ENCODE results near the gene AFAP1.

Gene AFAP1

DNA sequence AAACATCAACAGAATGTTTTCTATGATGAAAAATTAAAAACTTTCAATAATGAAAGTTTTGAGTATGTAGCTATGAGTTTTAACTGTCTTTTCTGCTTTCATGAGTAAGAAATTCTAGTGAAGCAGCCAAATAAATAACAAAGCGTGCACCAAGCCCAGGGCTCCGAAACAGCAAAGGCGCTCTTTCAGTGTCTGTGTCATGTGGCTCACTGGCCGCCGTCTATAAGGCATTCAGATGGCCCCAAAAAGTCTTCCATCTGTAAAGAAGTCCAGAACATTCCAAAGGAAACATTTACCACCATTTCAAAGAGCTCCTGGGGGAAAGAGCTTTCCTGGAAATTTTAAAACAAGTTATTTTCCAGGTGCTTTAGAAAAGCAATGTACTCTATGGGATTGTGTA lies 139.9 kb downstream of the AFAP1 start:
- Histone ChIP-seq H3K27me3 (ENCODE audit: control insufficient read depth, insufficient read depth, low read length) (no peaks in the 10 kb centered on the region), H3K4me3 (ENCODE audit: low read depth, low read length) (no peak overlapping the region), H3K9me3 (ENCODE audit: control insufficient read depth, low read length) (no peaks in the 10 kb centered on the region), H3K27ac (no peak overlapping the region), H3K9ac (no peak overlapping the region), H3K79me2 (no peaks in the 10 kb centered on the region), H2AFZ (no peak overlapping the region), H3K4me1 (no peaks in the 10 kb centered on the region), H3K4me2 (ENCODE audit: low read length) (no peak overlapping the region), H3K36me3 (ENCODE audit: control insufficient read depth, insufficient read depth, low read length) (no peaks in the 10 kb centered on the region)
- TF ChIP-seq, protein P1, sequence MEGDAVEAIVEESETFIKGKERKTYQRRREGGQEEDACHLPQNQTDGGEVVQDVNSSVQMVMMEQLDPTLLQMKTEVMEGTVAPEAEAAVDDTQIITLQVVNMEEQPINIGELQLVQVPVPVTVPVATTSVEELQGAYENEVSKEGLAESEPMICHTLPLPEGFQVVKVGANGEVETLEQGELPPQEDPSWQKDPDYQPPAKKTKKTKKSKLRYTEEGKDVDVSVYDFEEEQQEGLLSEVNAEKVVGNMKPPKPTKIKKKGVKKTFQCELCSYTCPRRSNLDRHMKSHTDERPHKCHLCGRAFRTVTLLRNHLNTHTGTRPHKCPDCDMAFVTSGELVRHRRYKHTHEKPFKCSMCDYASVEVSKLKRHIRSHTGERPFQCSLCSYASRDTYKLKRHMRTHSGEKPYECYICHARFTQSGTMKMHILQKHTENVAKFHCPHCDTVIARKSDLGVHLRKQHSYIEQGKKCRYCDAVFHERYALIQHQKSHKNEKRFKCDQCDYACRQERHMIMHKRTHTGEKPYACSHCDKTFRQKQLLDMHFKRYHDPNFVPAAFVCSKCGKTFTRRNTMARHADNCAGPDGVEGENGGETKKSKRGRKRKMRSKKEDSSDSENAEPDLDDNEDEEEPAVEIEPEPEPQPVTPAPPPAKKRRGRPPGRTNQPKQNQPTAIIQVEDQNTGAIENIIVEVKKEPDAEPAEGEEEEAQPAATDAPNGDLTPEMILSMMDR (IDR thresholded peaks at IDR 0.05), result no peak

DNA sequence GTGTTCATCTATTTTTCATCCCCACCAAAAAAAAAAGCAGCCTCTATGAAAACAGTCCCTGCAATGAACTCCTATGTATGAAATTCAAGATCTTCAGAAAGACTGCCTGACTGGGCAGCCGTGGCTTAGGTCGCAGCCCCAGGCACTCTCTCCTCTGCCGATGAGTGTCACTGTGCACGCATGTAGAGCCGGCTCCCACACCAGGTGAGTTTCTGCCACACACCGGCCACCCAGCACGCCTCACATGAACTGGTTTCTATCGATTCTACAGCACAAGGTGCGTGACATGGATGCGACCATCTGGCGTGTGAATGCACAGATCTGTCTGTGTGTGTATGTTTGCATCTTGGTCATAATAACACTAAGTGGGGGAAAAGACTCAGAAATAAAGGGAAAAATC lies 140.4 kb downstream of the AFAP1 start:
- no peaks in the 10 kb centered on the region for H3K36me3 ChIP-seq (ENCODE audit: control insufficient read depth, insufficient read depth, low read length)
- no peak overlapping the region for H3K9ac ChIP-seq
- no peaks in the 10 kb centered on the region for H3K9me3 ChIP-seq (ENCODE audit: control insufficient read depth, low read length)
- no peak overlapping the region for H2AFZ ChIP-seq
- H3K27ac ChIP-seq, result no peak overlapping the region
- H3K4me1 ChIP-seq, result no peaks in the 10 kb centered on the region
- H3K27me3 ChIP-seq (ENCODE audit: control insufficient read depth, insufficient read depth, low read length), result no peaks in the 10 kb centered on the region
- no peak overlapping the region for H3K4me3 ChIP-seq (ENCODE audit: low read depth, low read length)
- TF ChIP-seq, protein P1 (IDR thresholded peaks at IDR 0.05), result no peak
- no peaks in the 10 kb centered on the region for H3K79me2 ChIP-seq
- H3K4me2 ChIP-seq (ENCODE audit: low read length), result no peak overlapping the region

DNA sequence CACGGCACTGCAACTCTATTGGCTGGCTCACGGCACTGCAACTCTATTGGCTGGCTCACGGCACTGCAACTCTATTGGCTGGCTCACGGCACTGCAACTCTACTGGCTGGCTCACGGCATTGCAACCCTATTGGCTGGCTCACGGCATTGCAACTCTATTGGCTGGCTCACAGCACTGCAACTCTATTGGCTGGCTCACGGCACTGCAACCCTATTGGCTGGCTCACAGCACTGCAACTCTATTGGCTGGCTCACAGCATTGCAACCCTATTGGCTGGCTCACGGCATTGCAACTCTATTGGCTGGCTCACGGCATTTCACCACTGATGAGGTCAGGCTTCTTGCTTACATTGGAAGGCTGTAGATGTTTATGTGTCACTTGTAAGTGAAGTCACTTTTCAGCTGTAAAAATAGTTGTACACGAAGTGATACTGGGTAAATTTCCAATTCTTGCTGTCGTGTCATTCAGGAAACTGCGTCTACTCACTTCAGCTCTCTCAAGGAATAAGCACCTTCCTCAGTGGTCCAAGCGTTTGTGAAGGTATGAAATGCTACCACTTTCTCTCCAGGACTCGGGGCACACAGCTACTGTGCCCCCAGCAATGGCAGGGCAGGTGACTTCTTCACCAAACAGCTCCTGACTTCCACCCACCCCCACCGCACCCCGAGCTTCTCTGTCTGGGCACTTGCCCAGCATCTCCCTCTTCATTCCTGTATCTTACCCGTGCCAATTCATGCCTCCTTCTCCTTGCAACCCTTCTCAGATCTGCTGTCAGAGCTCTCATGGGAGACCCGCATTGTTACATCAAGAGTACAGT lies 141.3 kb downstream of the AFAP1 start:
- Histone ChIP-seq H3K36me3 (ENCODE audit: control insufficient read depth, insufficient read depth, low read length) (no peaks in the 10 kb centered on the region), H2AFZ (no peak overlapping the region), H3K9me3 (ENCODE audit: control insufficient read depth, low read length) (no peaks in the 10 kb centered on the region), H3K4me3 (ENCODE audit: low read depth, low read length) (no peak overlapping the region), H3K27me3 (ENCODE audit: control insufficient read depth, insufficient read depth, low read length) (no peaks in the 10 kb centered on the region), H3K27ac (no peak overlapping the region), H3K4me2 (ENCODE audit: low read length) (no peak overlapping the region), H3K9ac (no peak overlapping the region), H3K79me2 (no peaks in the 10 kb centered on the region), H3K4me1 (no peaks in the 10 kb centered on the region)
- TF ChIP-seq, protein P1 (IDR thresholded peaks at IDR 0.05), result no peak

DNA sequence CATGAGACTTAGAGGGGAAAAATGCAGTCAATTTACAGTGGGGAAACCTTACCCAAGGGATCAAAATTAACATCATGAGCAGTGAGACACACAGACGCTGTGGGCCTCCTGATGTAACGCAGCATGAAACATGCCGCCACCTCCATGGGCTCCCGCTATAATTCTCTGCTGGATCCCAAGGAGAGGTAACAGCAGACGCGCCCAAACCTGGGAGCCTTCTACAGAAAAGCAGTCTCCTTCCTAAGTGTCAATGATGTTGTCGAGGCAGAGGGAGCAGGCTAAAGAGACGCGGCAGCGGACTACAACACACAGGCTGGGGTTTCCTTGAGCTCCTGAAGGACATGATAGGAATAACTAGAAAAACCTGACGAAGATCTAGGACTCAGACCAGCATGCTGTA lies 142.3 kb downstream of the AFAP1 start:
- TF ChIP-seq, protein P1 (IDR thresholded peaks at IDR 0.05), result no peak
- Histone ChIP-seq H3K4me2 (ENCODE audit: low read length) (no peak overlapping the region), H2AFZ (no peak overlapping the region), H3K36me3 (ENCODE audit: control insufficient read depth, insufficient read depth, low read length) (no peaks in the 10 kb centered on the region), H3K27me3 (ENCODE audit: control insufficient read depth, insufficient read depth, low read length) (no peaks in the 10 kb centered on the region), H3K79me2 (no peaks in the 10 kb centered on the region), H3K4me3 (ENCODE audit: low read depth, low read length) (no peak overlapping the region), H3K9ac (no peak overlapping the region), H3K27ac (no peak overlapping the region), H3K9me3 (ENCODE audit: control insufficient read depth, low read length) (no peaks in the 10 kb centered on the region), H3K4me1 (no peaks in the 10 kb centered on the region)

DNA sequence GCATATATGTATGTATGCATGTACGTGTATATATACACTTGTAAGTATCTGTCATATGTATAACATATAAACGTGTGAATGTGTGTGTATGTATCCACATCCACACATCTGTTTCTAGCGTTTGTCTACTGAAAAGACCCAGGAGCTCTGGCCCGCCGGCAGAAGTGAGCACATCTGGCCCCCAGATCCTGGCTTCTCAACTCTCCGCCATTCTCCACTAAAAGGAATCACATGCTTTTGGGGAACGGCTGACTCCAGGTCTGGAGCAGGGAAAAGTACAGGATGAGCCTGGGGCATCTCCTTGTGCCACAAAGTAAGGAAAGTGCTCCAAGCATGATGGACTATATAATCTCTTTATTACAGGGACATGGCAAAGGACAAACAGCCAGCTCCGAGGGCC lies 143.7 kb downstream of the AFAP1 start:
- Histone ChIP-seq H3K36me3 (ENCODE audit: control insufficient read depth, insufficient read depth, low read length) (no peaks in the 10 kb centered on the region), H2AFZ (no peak overlapping the region), H3K4me2 (ENCODE audit: low read length) (no peak overlapping the region), H3K79me2 (no peaks in the 10 kb centered on the region), H3K4me1 (no peaks in the 10 kb centered on the region), H3K4me3 (ENCODE audit: low read depth, low read length) (no peak overlapping the region), H3K9ac (no peak overlapping the region), H3K27me3 (ENCODE audit: control insufficient read depth, insufficient read depth, low read length) (no peaks in the 10 kb centered on the region), H3K9me3 (ENCODE audit: control insufficient read depth, low read length) (no peaks in the 10 kb centered on the region), H3K27ac (no peak overlapping the region)
- TF ChIP-seq, protein P1 (IDR thresholded peaks at IDR 0.05), result no peak
